Epithelial cell of prostate (primary cell): ENCODE measurements around the gene CC2D1A.
"Not testable (repeated sequence)": the region's sequence is repeated elsewhere in the genome, so short reads cannot be mapped to it uniquely, and the experiment has no call there.

Source experiments
- DNase-seq: peaks from one replicate; pipeline ENCODE4 v3.0.0-alpha.2; 2011; ENCODE audit warnings: low read depth, low spot score
- H3K27ac ChIP-seq: fragments of 450-650 bp; 2 replicates; pipeline ENCODE4 v1.5.1; 2017; ENCODE audit warnings: mild to moderate bottlenecking

The CC2D1A gene

DNA sequence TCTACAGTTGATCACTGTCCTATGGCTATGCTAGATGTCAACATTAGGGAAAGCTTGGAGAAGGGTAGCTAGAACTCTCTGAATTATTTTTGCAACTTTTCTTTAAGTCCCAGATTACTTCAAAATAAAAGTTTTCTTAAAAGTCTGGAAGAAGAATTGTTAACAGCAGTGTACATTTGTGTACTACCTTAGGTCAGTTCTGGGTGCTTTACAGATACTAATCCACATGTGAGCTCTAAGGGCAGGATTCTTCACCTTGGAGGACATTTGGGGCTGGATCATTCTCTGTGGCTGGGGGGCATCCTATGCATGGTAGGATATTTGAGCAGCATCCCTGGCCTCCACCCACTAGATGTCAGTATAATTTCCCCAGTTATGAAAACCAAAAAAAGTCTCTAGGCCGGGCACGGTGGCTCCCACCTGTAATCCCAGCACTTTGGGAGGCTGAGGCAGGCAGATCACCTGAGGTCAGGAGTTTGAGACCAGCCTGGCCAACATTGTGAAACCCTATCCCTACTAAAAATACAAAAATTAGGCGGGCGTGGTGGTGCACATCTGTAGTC is 2.9 kb upstream of the CC2D1A start:
- no peak for DNase-seq
- no peak overlapping the region for H3K27ac ChIP-seq

- peak overlapping the region; percentile 72 for H3K27ac ChIP-seq
- no peak for DNase-seq
These were observed 512 bp downstream of the CC2D1A start for GRCh38 chr19:13906521-13906904.

GRCh38 chr19:13906910-13907309 is 909 bp downstream of the CC2D1A start:
- no peak for DNase-seq
- peak overlapping the region; percentile 72 for H3K27ac ChIP-seq

DNA sequence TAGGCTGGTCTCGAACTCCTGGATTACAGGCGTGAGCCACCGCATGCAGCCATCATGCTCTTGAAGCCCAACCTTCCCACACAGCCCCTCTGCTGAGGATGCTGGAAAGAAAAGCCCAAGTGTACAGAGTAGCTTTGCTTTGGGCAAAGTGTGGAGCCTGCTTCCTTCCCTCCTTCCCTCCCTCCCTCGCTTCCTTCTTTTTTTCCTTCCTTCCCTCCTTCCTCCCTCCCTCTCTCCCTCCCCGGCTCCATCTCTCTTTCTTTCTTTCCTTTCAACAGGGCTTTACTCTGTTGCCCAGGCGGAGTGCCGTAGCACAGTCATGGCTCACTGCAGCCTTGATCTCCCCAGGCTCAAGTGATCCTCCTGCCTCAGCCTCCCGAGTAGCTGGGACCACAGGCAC is 2.7 kb downstream of the CC2D1A start:
- DNase-seq, result no peak
- H3K27ac ChIP-seq, result no peak overlapping the region

- no peak for DNase-seq
These were observed 3.4 kb downstream of the CC2D1A start for GRCh38 chr19:13909430-13909829.

DNA sequence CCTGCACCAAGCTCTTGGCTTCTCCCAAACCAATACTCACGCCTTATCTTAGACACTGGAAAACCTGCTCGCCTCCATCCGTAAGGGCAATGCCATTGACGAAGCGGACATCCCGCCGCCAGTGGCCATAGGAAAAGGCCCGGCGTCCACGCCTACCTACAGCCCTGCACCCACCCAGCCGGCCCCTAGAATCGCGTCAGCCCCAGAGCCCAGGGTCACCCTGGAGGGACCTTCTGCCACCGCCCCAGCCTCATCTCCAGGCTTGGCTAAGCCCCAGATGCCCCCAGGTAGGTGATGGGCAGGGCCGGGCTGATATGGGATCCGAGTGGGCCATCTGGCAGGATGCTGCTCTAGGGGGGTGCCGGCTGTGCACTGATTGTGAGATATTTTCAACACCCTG is 7.4 kb downstream of the CC2D1A start:
- no peak overlapping the region for H3K27ac ChIP-seq
- DNase-seq, result no peak

More at GRCh38 chr19:13909430-13909829, 3.4 kb downstream of the CC2D1A start:
- H3K27ac ChIP-seq, result no peak overlapping the region

GRCh38 chr19:13914777-13915176 is 8.8 kb downstream of the CC2D1A start:
- no peak for DNase-seq
- no peak overlapping the region for H3K27ac ChIP-seq

DNA sequence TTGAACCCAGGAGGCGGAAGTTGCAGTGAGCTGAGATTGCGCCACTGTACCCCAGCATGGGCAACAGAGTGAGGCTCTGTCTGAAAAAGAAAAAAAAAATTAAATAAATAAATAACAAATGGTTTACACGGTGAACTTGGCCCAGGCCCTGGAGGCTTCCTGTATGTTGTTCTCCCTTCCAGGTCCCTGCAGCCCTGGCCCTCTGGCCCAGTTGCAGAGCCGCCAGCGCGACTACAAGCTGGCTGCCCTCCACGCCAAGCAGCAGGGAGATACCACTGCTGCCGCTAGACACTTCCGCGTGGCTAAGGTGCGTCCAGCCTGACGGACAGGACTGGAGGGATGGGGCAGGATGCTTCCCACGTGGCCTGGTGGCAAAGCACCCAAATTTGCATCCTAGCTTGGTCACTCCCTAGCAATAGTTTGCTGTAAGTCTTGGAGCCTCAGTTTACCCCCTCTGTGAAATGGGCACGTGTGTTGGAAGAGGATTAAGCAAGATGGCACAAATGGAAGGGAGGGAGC is 11.9 kb downstream of the CC2D1A start:
- no peak for DNase-seq
- no peak overlapping the region for H3K27ac ChIP-seq

GRCh38 chr19:13918726-13919411 is 12.9 kb downstream of the CC2D1A start:
- H3K27ac ChIP-seq, result no peak overlapping the region
- DNase-seq, result no peak

DNA sequence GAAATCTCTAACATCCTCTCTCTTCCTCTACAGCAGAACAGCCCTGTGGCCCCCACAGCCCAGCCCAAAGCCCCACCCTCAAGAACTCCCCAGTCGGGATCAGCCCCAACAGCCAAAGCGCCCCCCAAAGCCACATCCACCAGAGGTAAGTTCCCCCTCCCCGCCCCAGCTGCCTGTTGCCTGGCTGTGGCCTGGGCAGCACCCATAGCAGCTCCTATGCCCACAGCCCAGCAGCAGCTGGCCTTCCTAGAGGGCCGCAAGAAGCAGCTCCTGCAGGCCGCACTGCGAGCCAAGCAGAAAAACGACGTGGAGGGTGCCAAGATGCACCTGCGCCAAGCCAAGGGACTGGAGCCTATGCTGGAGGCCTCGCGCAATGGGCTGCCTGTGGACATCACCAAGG is 14.5 kb downstream of the CC2D1A start:
- no peak for DNase-seq

DNA sequence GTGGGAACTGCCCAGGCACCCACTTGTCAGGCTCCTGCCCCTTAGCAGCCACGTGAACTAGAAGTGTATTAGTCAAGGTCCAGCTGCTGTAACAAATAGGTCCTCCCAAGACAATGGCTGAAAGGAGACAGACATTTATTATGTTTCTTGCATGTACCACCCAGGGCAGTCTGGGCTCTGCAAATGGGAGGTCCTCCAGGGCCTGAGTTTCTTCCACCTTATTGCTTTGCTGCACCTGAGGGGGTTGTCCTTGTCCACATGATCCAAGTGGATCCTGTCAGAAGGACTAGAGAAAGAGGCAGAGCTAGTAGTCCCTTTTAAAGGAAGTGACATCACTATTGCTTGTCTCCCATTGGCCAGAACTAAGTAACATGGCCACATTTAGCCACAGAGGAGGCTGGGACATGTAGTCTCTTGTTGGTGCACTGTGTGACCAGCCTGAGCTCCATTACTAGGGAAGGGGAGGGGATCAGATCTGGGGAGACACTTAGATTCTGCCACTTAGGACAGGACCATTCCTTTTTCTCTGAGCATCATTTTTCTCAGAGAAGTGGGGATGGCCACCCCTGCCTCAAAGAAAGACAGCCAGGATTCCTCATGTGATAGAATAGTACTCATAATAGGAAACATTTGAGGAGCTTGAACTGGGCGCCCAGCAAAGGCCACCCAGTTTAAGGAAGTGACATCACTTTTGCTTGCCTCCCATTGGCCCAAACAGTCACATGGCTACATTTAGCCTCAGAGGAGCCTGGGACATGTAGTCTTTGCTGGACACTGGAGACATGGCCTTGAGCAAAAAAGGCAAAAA is 15.1 kb downstream of the CC2D1A start:
- H3K27ac ChIP-seq, result no peak overlapping the region
- DNase-seq, result no peak

More for the DNA sequence above, 14.5 kb downstream of the CC2D1A start:
- H3K27ac ChIP-seq, result no peak overlapping the region

DNA sequence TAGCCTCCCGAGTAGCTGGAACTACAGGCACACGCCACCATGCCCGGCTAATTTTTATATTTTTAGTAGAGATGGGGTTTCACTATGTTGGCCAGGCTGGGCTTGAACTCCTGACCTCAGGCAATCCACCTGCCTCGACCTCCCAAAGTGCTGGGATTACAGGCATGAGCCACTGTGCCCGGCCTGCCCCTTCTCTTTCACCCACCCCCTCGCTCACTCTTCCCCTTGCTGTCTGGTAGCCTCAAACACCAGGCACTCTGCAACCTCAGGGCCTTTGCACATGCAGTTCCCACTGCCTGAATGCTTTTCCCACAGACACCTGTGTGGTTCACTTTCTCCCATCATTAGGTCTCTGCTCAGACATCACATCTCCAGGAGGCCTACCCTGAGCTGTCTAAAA is 16.1 kb downstream of the CC2D1A start:
- not testable (repeated sequence) for H3K27ac ChIP-seq, DNase-seq

GRCh38 chr19:13923194-13923987 is 17.4 kb downstream of the CC2D1A start:
- no peak overlapping the region for H3K27ac ChIP-seq
- DNase-seq, result no peak

DNA sequence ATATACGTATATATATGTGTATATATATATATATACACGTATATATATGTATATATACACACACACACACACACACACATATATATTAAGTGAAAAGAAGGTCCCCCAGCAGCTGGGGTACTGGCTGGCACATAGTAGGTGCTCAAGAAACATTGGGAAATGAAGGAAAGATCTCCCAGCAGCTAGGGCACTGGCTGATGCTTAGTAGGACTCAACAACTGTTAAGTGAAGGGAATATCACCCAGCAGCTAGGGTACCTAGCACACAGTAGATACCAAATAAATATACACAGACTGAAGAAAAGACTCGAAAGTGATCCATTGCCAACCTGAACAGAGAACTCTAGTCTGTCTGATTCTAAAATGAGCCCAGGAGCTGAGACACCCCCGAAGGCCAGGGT is 20.0 kb downstream of the CC2D1A start:
- H3K27ac ChIP-seq, result no peak overlapping the region

DNA sequence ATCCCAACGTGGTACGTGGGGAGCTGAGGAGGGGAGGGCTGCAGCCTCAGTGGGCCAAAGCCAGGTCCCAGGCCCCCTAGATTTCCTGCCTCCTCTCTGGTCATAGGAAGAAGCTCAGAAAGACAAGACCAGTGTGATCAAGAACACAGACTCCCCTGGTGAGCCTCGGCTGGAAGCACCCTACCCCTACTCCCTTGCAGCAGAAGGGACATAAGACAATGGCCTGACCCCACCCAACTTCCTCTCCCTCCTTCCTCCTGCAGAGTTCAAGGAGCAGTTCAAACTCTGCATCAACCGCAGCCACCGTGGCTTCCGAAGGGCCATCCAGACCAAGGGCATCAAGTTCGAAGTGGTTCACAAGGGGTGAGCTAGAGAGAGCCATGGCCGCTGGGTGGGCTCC is 20.7 kb downstream of the CC2D1A start:
- DNase-seq, result no peak
- no peak overlapping the region for H3K27ac ChIP-seq

More for the DNA sequence above, 20.0 kb downstream of the CC2D1A start:
- DNase-seq, result no peak

- no peak overlapping the region for H3K27ac ChIP-seq
These were observed 23.3 kb downstream of the CC2D1A start for GRCh38 chr19:13929340-13929739.

GRCh38 chr19:13929956-13930355 is 24.0 kb downstream of the CC2D1A start:
- no peak for DNase-seq

More at GRCh38 chr19:13929340-13929739, 23.3 kb downstream of the CC2D1A start:
- DNase-seq, result no peak

DNA sequence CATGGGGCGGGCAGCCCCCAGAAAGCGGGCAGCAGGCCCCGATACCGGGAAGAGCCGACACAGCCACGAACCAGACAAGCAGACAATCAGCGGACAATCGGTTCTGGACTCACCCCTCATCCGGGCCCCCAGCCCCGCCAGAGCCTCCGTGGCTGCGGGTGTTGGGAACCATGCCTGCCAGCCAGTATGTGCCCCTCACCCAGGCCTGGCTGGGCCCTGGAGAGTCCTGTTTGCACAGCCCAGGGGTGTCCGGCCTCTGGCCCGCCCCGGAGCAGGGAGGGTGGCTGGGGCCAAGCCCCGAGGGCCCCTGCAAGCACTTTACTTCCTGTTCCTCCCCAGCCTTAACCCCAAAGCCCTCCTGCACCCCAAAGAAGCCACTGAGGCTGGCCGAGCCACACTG is 24.4 kb downstream of the CC2D1A start:
- no peak overlapping the region for H3K27ac ChIP-seq
- no peak for DNase-seq

More at GRCh38 chr19:13929956-13930355, 24.0 kb downstream of the CC2D1A start:
- H3K27ac ChIP-seq, result no peak overlapping the region

DNA sequence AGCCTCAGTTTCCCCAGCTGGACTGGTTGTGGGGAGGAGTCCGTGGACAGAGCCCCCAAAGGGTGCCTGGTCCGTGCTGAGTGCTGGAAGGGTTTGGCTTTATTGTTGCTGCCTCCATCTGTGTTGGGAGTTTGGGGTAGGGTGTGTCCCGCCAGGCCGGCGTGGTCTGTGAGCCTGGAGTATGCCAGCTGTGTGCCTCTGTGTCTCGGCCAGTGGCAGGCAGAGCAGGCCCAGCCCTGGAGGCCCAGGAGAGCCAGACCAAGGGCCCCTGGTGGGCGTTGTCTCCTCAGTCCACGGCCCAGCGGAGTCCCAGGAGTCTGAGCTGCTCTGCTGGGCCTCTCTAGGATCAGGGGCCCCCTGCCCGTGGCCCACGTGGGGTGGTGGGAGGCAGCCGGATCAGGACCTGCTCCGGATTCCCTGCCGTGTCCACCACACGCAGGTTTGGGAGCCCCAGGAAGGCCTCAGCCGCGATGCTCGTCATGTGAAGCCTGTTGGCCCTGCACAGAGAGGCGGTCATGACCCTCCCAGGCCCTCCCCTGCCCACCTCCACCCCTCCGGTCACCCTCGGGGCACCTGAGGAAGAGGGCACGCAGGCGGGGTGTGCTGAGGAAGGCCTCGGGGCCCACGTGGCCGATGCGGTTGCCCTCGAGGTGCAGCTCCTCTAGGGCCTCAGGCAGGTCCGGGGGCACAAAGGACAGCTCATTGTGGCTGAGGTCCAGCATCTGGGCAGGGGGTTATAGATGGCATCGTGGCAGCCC is 25.6 kb downstream of the CC2D1A start:
- no peak overlapping the region for H3K27ac ChIP-seq
- no peak for DNase-seq
